Activated CD8-positive, alpha-beta T cell treated with anti-CD3 and anti-CD28 coated beads for 36 hours (primary cell): ENCODE data around the gene UBE2O. TPM values are rescaled to one million over a fixed set of nuclear protein-coding genes. Genes with fewer than 3 reads are reported as not detected.

Experiments used
- ATAC-seq: fragments of 200-7000 bp; cut with Tn5 transposase; one replicate; pipeline ENCODE4 v1.10.0; 2021; ENCODE audit warnings: mild to moderate bottlenecking, moderate library complexity
- CTCF ChIA-PET: fragments of 350-600 bp; sonication (Branson Sonifier 250); formaldehyde crosslinking; loops from one replicate; lab custom pipeline; 2021; ENCODE audit warnings: antibody characterized with exemption; lab: Charles Lee
- POLR2A ChIA-PET: fragments of 350-600 bp; sonication (Branson Sonifier 250); formaldehyde crosslinking; loops from one replicate; lab custom pipeline; 2021; ENCODE audit warnings: antibody characterized with exemption; lab: Charles Lee
- DNase-seq: peaks from one replicate; pipeline ENCODE4 v3.0.0-alpha.2; 2020
- H3K27ac Mint-ChIP-seq: one replicate; pipeline ENCODE4 v1.8.0; 2021; ENCODE audit warnings: mild to moderate bottlenecking, mixed read lengths
- H3K27me3 Mint-ChIP-seq: one replicate; pipeline ENCODE4 v1.8.0; 2021; ENCODE audit warnings: mixed read lengths
- H3K36me3 Mint-ChIP-seq: one replicate; pipeline ENCODE4 v1.8.0; 2021; ENCODE audit warnings: low read depth, mixed read lengths
- H3K4me1 Mint-ChIP-seq: one replicate; pipeline ENCODE4 v1.8.0; 2021; ENCODE audit warnings: low read depth, mixed read lengths
- H3K4me3 Mint-ChIP-seq: one replicate; pipeline ENCODE4 v1.8.0; 2021; ENCODE audit warnings: mild to moderate bottlenecking, moderate library complexity, mixed read lengths
- H3K9me3 Mint-ChIP-seq: one replicate; pipeline ENCODE4 v1.8.0; 2021; ENCODE audit warnings: mixed read lengths
- intact Hi-C: fragments of 100-400 bp; cut with micrococcal nuclease; formaldehyde crosslinking; loops from one replicate; pipeline ENCODE4 v1.10.0; 2022
- total RNA-seq, 2 experiments: library from RNA; stranded (reverse); gene quantifications; one replicate each; pipeline ENCODE4 v1.2.3, GENCODE V29; 2021
- TF ChIP-seq, protein P1 (sequence below): fragments of 200-600 bp; IDR thresholded peaks from one replicate; pipeline ENCODE4 v1.8.0; 2022; ENCODE audit warnings: antibody characterized with exemption, mild to moderate bottlenecking

Gene UBE2O
- total RNA-seq, 2 experiments from 2014 or later: 36.8 to 39.5 TPM

DNA sequence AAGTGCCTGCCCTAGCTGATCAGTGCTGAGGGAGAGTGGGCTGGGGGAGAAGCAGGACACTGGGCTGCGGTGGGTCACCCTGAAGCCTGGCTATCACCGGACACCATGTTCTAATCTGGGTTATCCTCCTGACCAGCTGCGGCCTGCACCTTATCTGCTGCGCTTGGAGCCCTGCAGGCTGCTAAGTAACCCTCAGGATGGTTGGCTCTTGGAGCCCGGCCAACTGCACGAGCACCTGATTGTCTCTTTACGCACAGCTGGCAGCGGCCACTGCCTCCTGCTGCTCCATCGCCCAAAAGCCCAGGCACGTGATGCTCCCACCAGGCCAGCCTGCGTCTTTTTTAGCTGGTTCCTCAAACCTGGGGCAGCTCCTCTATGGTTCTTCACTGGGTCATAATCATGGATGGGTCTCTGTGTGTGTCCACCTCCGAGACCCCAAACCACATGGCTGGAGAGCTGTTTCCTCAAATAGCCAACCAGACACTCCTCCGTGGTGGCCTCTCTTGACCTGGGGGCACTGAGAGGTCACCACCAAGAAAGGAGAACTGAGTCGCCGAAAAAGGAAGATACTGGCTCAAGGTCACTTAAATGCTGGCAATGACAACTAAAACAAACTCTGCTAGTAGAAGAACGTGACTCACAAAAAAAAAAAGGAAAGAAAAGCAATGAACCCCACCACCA, 46.8 kb downstream of the UBE2O start:
- POLR2A ChIA-PET: interaction anchor here (0.9 to 1.0 kb wide), 2 partner anchors 10 to 36 kb away, joined by 3 read pairs; no protein-coding TSS in a partner anchor
- Mint-ChIP-seq H3K36me3 (peaks cover 20% of the 10 kb centered on the region), H3K27ac (no peak overlapping the region)

DNA sequence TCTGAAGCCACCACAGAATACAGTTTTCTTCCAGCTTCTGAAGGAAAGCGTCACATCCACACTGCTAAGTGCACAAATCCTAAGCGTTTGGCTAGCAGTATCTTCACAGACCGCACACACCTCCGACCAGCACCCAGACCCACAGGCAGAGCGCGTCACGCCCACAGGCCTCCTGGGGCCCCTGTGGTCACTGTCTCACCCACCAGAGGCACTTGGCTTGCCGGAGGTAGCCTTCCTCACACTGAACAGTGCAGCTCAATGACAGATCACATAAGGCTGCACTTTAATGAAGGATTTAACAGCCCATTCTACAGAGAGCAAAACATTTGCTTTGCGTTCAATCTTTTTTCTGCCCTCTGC, 47.4 kb downstream of the UBE2O start:
- Mint-ChIP-seq H3K4me3 (no peak overlapping the region), H3K36me3 (peaks cover 21% of the 10 kb centered on the region), H3K4me1 (peaks cover 4% of the 10 kb centered on the region), H3K27ac (no peak overlapping the region), H3K27me3 (no peaks in the 10 kb centered on the region), H3K9me3 (no peaks in the 10 kb centered on the region)
- DNase-seq (no peak), ATAC-seq (no peak)
- TF ChIP-seq, protein P1, sequence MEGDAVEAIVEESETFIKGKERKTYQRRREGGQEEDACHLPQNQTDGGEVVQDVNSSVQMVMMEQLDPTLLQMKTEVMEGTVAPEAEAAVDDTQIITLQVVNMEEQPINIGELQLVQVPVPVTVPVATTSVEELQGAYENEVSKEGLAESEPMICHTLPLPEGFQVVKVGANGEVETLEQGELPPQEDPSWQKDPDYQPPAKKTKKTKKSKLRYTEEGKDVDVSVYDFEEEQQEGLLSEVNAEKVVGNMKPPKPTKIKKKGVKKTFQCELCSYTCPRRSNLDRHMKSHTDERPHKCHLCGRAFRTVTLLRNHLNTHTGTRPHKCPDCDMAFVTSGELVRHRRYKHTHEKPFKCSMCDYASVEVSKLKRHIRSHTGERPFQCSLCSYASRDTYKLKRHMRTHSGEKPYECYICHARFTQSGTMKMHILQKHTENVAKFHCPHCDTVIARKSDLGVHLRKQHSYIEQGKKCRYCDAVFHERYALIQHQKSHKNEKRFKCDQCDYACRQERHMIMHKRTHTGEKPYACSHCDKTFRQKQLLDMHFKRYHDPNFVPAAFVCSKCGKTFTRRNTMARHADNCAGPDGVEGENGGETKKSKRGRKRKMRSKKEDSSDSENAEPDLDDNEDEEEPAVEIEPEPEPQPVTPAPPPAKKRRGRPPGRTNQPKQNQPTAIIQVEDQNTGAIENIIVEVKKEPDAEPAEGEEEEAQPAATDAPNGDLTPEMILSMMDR: no peak
- CTCF ChIA-PET: interaction anchor here (0.6 to 4.1 kb wide), 4 partner anchors 7 to 106 kb away, joined by 3 to 35 read pairs (median 4); no protein-coding TSS in a partner anchor
- intact Hi-C loops: loop anchor here (5.0 kb wide), 1 partner anchor 102 kb away; no protein-coding TSS in a partner anchor
- POLR2A ChIA-PET: interaction anchor here (0.9 to 1.0 kb wide), 4 partner anchors 10 to 35 kb away, joined by 3 read pairs; no protein-coding TSS in a partner anchor

More for the DNA sequence above, 46.8 kb downstream of the UBE2O start:
- DNase-seq (no peak), ATAC-seq (no peak)
- TF ChIP-seq, protein P1: no peak
- no peak overlapping the region for H3K4me3 Mint-ChIP-seq
- H3K4me1 Mint-ChIP-seq: peaks cover 4% of the 10 kb centered on the region
- intact Hi-C loops: loop anchor here (5.0 kb wide), 1 partner anchor 101 kb away; no protein-coding TSS in a partner anchor
- no peaks in the 10 kb centered on the region for H3K27me3 Mint-ChIP-seq
- H3K9me3 Mint-ChIP-seq: no peaks in the 10 kb centered on the region
- CTCF ChIA-PET: interaction anchor here (1.4 to 4.1 kb wide), 4 partner anchors 8 to 21 kb away, joined by 4 to 35 read pairs (median 12); partner anchors contain the start of gene SPHK1

DNA sequence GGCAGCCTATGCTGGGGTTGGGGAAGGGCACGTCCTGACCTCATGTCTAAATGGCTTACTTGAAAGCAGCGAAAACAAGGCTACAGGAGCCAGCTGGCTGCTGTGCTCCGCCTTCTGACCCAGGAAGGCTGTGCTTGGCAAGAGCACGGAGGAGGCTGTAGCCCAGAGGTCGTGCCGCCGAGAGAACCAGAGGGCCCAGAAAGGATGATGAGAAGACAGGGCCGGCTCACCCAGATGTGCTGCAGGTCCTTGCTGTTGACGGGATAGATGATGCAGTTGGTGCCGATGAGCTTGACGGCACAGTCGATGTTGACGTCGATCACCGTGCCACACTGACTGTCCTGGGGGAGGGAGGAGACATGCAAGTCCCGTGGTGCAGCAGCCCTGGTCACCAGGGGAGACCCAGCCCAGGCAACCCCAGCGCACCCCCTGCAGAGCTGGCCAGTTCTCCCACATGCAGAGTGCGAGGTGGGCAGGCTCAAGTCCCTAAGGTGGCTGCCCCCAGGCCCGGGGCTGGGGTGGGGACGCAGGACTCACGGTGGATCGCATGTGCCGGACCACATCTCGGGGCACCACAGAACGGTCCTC, 47.9 kb downstream of the UBE2O start:
- ATAC-seq: no peak
- ChIA-PET CTCF (interaction anchor here (0.6 to 4.1 kb wide), 4 partner anchors 7 to 105 kb away, joined by 3 to 35 read pairs (median 4); no protein-coding TSS in a partner anchor), POLR2A (interaction anchor here (0.9 to 1.0 kb wide), 4 partner anchors 11 to 35 kb away, joined by 3 read pairs; no protein-coding TSS in a partner anchor)
- H3K4me3 Mint-ChIP-seq: no peak overlapping the region
- H3K27ac Mint-ChIP-seq: no peak overlapping the region
- no peaks in the 10 kb centered on the region for H3K9me3 Mint-ChIP-seq
- H3K36me3 Mint-ChIP-seq: peaks cover 21% of the 10 kb centered on the region
- intact Hi-C loops: loop anchor here (5.0 kb wide), 1 partner anchor 102 kb away; no protein-coding TSS in a partner anchor
- TF ChIP-seq, protein P1: no peak
- peaks cover 4% of the 10 kb centered on the region for H3K4me1 Mint-ChIP-seq
- no peak for DNase-seq
- no peaks in the 10 kb centered on the region for H3K27me3 Mint-ChIP-seq

DNA sequence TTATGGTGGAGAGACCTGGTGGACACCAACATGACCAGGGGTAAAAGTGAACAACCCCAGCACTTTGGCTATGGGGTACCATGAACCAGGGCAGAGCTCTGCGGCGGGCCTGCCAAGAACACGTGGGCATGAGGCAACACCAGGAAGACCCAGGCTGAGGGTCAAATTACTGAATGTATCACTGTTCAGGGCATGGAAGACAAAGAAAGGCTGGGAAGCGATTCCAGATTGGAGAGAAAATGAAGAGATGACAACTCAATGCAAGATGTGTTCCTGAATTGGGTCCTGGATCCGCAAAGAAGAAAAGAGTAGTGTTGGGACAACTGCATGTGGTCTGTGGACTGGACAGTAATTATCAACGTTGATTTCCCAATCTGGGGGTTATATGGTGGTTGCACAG, 48.7 kb downstream of the UBE2O start:
- CTCF ChIA-PET: interaction anchor here (0.9 kb wide), 1 partner anchor 31 kb away, joined by 3 read pairs; no protein-coding TSS in a partner anchor
- Mint-ChIP-seq H3K27ac (no peak overlapping the region), H3K9me3 (no peaks in the 10 kb centered on the region), H3K4me3 (no peak overlapping the region), H3K27me3 (no peaks in the 10 kb centered on the region), H3K36me3 (peaks cover 26% of the 10 kb centered on the region), H3K4me1 (peaks cover 4% of the 10 kb centered on the region)
- TF ChIP-seq, protein P1: no peak
- intact Hi-C loops: no loop called here
- ATAC-seq (no peak), DNase-seq (no peak)
- POLR2A ChIA-PET: no interaction called here
